GM18511 (cell line): ENCODE results near the gene NLRC5.

Experiments
- ATAC-seq: cut with Tn5 transposase; IDR thresholded peaks from one replicate; pipeline ENCODE4 v1.9.1; 2021; ENCODE audit warnings: mild to moderate bottlenecking, moderate library complexity; ENCODE audit not compliant: unreplicated experiment

Gene NLRC5, protein sequence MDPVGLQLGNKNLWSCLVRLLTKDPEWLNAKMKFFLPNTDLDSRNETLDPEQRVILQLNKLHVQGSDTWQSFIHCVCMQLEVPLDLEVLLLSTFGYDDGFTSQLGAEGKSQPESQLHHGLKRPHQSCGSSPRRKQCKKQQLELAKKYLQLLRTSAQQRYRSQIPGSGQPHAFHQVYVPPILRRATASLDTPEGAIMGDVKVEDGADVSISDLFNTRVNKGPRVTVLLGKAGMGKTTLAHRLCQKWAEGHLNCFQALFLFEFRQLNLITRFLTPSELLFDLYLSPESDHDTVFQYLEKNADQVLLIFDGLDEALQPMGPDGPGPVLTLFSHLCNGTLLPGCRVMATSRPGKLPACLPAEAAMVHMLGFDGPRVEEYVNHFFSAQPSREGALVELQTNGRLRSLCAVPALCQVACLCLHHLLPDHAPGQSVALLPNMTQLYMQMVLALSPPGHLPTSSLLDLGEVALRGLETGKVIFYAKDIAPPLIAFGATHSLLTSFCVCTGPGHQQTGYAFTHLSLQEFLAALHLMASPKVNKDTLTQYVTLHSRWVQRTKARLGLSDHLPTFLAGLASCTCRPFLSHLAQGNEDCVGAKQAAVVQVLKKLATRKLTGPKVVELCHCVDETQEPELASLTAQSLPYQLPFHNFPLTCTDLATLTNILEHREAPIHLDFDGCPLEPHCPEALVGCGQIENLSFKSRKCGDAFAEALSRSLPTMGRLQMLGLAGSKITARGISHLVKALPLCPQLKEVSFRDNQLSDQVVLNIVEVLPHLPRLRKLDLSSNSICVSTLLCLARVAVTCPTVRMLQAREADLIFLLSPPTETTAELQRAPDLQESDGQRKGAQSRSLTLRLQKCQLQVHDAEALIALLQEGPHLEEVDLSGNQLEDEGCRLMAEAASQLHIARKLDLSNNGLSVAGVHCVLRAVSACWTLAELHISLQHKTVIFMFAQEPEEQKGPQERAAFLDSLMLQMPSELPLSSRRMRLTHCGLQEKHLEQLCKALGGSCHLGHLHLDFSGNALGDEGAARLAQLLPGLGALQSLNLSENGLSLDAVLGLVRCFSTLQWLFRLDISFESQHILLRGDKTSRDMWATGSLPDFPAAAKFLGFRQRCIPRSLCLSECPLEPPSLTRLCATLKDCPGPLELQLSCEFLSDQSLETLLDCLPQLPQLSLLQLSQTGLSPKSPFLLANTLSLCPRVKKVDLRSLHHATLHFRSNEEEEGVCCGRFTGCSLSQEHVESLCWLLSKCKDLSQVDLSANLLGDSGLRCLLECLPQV (N-terminal part only)

DNA sequence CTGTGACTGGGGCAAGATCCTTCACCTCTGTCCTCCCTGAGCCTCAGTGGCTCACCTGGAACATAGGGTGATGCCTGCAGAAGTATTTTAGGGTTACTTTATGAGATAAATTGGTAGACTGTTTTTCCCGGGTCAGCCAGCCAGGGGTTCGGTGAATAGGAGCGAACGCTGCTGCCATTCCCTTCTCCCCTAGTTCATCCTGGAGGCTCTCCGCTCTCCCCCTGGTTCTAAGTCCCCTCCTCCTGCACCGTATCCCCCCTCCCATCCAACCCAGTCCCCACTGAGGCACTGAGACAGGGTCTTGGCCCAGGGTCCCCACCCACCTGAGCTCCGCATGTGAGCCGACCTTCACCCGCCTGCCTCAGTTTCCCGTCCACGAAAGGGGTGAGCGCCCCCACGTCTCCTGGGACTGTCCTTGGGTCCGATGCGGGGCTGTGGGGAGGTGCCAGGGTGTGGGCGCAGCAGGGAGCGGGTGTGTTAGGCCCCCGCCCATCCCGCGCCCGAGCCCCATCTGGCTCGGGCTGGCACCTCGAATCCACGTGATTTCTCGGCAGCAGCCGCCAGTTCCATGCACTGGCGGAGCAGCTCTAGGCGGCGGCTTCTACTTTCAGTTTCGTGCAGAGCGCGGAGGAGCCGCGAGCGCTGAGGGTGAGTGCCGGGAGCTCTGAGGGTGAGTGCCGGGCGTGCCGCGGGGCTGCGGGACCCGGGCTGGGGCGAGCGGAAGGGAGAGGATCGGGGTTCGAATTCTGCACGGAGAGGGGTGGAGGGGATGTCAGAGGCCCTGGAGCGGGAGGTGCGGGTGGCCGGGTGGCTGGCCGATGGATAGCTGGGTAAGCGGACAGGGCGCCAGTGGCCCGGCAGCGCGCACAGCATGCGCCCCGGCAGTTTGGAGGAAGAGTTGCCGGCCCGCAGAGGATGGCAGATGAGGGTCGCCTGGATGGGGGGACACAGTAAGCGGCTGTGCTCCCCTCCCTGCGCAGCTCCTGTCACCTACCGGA is at the start of gene NLRC5:
TSS of gene NLRC5 (plus strand) at position 610 of the 998 bp plus-strand sequence. CDS start 31,156 bp downstream, outside the sequence.
- peak; percentile 83 for ATAC-seq

DNA sequence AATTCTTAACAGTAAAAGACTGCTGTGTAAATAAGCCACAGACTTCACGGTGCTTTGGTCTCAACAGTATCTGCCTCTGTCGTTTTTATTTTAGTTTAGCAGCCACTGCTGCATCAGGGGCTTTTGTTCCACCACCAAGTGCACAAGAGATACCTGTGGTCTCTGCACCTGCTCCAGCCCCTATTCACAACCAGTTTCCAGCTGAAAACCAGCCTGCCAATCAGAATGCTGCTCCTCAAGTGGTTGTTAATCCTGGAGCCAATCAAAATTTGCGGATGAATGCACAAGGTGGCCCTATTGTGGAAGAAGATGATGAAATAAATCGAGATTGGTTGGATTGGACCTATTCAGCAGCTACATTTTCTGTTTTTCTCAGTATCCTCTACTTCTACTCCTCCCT is 49.6 kb upstream of the NLRC5 start:
- no peak for ATAC-seq

DNA sequence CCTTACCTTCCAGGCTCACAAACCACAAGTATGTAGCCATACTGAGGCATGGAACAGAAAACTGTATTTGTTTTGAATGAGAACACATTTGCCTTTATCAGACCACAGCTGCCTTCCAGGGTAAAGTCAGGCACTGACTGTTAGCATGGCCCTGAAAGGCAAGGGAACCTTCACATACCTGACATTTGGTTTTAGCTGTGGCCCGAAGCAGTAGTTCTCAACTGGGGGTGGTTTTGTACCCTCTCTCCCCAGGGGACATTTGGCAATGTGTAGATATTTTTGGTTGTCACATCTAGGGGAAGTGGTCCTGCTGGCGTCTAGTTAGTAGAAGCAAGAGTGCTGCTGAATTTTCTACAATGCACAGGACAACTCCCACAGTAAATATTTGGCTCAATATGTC is 48.3 kb upstream of the NLRC5 start:
- ATAC-seq: no peak

DNA sequence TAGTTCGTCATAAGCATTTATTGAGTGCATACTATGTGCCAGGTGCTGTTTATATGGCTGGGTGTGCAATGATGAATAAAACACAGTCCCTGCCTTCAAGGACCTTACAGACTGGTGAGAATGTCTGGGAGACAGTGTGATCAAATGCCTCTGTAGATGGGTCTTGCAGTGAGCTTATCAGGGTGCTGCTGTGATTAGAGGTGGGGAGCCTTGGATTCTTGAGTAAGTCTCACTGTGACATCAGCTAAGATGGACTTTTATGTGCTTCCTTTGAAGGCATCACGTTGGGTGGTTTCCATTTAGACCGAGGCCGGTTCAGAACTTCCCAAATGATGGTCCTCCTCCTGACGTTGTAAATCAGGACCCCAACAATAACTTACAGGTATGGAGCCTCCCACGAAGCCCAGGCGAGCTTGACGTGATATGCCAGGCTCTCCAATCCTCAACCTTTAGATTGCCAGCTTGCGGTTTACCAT is 47.5 kb upstream of the NLRC5 start:
- no peak for ATAC-seq

DNA sequence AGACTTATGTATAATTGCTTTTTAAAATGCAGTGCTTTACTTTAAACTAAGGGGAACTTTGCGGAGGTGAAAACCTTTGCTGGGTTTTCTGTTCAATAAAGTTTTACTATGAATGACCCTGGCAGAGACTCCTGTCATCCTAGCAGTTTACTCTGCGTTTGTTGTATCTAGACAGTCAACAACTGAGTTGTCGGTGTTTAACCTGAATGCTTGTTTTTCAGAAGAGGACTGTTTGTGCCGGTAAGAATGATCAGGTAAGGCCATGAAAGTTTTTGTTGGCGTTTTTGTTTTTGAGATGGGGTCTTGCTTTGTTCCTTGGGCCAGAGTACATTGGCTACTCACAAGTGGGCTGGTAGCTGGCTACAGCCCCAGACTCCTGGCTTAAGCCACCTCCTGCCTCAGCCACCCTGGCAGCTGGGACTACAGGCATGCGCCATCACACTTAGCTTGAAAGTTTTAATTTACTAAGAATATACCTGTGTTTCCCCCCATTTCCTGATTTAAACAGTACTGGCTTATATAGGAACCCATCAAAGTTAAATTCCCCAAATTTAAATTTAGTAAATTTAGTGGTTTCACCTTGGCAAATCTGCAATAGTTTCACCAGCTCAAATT is 45.5 kb upstream of the NLRC5 start:
- no peak for ATAC-seq

DNA sequence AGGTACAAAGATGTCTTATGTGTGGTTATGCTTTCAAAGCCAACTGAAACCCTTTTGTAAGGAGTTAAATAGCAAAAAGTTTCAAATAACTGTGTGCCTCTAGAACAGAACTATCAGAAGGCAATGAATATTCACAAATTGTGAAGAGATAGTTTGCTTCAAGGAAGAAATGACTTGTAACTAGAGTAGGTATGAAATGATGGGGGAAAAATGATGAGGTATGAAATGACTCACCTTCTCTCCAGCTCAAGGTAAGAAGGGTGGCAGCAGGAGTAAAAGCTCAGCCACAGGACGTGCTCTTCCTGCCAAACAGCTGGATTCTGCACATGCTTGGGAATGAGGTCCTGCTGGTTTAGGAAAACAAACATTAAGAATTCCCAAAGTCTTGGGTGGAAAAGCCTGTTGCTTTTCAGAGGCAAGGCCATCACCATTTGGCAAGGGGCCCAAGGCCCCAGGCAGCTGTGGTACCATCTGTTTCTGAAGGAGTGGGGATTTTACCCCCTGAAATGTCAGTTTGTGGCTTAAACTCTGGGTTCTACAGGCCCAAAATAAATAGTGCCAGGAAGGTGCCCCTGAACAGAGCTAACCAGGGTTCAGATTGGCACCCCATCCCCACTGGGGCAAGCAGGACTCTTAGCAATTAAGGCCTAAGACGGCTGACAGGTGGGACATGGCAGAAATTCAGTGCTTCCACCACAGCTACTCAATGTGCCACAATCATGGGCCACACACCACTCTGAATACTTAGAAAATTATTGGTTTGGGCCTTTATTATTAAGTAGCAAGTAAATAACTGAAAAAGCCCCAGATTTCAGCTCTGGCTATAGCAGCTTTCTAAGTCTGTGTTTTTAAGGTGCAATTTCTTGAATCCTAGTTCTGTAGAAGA is 44.2 kb upstream of the NLRC5 start:
- ATAC-seq: peak; percentile 43

DNA sequence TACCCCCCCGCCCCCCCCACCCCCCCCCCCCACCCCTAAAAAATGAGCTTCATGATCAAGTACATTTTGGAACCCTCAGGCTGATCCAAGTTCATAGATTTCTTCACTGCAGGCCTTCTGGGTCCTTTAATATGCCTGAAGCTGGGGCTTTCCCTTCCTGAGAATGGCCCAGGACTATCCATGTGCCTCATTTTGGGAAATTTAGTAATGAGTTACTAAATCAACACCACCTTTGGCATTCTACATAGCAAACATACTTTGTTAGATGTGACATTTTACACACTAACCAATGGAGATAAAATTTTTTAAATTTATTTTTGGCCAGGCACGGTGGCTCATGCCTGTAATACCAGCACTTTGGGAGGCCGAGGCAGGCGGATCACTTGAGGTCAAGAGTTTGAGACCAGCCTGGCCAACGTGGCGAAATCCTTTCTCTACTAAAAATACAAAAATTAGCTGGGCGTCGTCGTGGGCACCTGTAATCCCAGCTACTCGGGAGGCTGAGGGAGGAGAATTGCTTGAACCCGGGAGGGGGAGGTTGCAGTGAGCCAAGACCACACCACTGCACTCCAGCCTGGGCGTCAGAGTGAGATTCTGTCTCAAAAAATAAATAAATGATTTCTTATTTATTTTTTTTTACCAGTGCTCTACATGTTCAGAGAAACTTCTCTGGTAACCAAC is 43.4 kb upstream of the NLRC5 start:
- ATAC-seq: no peak

DNA sequence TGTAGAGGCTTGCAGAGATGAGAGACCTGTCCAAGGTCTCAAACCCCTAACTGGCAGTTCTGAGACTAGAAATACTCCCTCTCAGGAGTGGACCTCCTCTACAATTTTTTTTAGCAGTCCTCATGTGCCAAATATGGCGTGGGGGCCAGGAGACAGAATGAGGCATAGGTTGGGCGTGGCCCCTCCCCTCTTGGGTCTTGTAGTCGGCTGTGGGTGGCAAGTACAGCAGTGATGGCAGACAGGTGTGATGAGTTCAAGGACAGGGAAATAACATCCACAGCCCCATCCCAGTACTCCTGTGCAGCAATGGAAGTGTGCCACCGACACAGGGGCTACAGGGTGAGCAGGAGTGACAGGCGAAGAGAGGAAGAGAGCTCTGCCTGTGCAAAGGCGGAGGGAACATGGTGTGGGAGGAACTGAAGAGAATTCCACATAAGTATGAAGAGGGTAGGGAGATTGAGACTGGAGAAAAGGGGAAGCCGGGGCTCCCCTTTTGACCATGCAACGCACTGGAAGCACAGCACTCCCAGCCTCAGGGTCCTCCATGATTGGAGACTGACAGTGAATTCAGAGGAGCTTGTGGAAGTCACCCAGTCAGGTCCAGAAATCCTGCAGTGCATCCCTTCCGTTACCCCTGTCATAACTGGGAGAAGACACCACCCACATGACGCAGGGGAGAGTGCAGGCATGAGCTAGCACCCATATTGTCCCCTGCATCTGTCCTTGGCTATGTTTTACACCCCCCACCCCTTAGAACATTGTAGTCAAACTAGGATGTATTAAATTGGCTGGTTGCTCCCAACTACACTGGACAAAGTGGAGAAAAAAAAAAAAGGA is 42.4 kb upstream of the NLRC5 start:
- no peak for ATAC-seq

DNA sequence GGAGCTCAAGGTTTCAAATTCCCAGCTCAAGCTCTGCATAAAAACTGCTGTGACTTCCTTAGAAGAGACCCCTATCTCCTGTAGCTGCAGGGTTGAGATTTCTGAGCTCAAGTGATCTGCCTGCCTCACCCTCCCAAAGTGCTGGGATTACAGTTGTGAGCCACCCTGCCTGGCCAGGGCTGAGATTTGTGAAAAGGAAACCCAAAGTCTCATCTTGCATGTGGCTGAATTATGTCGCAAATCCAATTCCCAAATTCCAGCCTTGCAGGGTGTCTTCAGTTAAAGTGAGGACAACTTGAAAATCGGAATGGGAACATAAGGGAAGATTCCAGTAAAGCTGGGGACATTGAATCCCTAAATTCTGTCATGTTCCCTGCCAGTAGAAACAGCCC is 41.8 kb upstream of the NLRC5 start:
- no peak for ATAC-seq

DNA sequence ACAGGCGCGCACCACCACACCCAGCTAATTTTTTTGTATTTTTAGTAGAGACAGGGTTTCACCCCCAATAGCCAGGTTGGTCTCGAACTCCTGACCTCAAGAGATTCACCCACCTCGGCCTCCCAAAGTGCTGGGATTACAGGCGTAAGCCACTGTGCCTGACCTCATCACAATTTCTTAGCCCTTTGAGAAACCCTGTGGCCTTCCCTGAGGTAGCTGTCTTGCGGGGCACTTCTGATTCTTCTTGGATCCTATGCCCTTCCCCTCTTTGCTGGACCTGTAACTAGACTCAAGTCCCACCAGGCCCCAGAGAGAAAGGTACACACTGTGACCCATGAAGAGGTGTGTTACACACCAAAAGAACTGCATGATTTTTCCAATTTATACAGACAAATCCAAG is 41.1 kb upstream of the NLRC5 start:
- ATAC-seq: no peak

DNA sequence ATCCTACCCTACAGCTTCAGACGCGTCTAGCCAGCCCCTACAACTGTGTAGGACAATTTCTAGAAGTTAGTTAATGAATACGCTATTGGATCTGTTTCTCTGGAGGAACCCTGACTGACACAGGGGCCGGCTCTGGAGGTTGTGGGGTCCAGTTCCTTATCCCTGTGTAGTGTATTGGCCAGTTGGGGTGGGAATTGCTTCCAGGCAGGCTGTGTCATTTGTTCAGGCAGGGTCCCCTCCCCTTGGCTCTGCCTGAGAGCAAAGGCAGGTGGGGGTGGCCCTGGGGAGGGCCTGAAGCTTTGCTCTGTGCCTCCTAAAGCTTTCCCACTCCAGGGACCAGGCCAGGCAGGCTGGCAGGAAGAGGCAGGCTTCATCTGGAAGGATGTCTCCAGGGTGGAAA is 39.3 kb upstream of the NLRC5 start:
- ATAC-seq: no peak

DNA sequence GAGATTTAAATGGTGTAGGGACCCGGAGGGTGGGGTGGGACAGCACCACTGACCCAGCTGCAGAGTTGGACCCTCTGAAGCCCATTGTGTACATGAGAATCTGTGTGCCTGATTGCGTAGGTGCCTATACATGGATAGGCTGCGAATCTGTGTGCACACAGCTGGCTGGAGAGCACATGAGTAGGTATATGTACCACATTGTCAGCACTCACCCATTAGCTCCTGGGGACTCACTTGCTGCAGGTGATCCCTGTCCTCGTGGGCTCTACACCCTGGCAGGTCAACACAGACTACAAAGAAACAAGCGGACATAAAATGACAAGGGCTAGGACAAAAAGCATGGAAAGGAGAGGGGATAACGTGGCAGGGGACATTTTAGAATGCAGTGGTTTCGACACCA is 38.9 kb upstream of the NLRC5 start:
- no peak for ATAC-seq

DNA sequence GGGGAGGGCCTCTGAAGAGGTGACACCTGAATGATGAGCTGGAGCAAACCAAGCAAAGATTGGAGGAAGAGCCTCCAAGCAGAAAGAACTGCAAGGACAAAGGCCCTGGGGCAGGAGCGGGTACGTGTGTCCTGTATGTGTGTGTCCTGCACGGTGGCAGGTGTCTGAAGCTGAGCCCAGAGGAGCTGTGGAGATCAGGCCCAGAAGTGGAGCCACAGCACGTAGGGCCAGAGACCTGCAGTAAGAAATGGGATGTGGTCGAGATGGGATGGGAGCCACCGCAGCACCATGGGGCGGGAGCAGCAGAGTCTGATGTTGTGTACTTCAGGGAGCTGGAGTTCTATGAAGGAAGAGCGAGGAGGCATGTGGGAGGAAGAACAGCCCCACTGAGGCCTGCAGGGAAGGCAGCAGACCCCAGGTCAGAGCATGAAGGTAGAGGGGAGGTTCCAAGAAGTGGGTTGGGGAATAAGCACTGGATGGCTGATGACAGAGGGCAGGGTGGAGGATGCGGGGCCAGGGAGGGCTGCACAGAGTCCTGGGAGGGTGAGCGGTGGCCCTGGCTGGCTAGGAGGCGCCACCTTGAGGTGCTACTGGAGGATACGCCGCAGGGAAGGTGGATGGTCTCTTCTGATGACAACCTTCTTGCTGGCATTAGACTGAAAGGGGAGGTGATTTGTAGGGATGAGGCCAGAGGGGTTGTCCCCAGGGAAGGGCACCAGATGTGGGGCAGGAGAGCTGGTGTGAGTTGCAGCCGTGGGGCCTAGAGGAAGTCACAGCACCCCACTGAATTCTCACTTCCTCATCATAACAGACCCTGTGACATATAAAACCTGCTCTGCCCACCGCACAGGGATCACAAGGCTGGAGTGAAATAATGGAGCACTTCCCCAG is 38.2 kb upstream of the NLRC5 start:
- peak; percentile 74 for ATAC-seq

DNA sequence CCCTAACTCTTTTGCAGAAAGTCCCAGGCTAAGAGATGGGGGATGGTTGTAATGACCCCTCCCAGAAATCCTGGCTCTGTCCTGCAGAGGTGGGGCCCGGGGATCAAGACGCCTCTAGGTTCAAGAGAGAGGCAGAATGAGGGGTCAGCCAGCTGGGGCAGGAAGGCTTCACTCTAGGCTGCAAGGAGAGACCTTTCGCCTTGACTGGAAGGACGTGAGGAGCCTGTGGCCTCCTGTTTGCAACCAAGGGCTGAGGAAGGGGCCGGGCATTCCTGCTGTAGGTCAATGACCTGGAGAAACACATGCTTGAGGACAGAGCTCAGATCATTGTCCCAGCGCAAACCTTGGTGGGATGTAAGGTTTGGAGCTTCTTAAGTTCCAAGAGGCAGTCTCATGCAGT is 36.4 kb upstream of the NLRC5 start:
- ATAC-seq: no peak

DNA sequence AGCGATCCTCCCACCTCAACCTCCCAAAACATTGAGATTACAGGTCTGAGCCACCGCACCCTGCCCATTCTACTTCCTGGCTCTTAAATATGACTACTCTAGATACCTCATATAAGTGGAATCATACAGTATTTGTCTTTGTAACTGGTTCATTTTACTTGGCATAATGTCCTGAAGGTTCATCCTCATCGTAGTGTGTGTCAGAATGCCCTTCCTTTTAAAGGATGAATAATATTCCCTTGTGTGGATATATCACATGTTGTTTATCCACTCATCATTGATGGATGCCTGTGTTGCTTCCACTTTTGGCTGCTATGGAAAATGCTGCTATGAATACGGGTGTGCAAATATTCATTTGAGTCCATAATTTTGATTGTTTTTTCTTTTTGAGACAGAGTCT is 33.3 kb upstream of the NLRC5 start:
- ATAC-seq: no peak

DNA sequence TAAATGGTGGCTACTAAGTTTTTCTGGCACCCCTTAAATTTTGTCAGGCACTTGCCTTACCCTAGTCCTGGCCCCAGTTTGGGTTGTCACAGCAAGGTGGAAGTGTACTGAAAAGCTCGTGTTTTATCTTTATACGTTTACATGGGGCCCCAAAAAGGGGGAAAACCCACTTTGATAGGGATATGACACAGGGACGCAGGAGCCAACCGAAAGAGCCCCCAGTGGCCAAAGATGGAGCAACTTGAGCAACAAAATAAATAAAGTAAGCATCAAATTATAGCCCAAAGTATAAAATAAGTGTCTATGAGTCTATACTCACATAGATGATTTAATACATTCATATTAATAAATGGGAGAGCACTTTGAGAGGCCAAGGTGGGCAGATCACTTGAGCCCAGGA is 32.6 kb upstream of the NLRC5 start:
- ATAC-seq: no peak
